NCI-H82 treated with DMSO at 0.1 percent for 48 hours (cell line): Measurements from ENCODE around the gene ROR1.

ENCODE experiments used
- DNase-seq: peaks from one replicate; lab custom pipeline; 2025; ENCODE audit not compliant: unreplicated experiment; lab: John Stamatoyannopoulos, UW

Gene ROR1

DNA sequence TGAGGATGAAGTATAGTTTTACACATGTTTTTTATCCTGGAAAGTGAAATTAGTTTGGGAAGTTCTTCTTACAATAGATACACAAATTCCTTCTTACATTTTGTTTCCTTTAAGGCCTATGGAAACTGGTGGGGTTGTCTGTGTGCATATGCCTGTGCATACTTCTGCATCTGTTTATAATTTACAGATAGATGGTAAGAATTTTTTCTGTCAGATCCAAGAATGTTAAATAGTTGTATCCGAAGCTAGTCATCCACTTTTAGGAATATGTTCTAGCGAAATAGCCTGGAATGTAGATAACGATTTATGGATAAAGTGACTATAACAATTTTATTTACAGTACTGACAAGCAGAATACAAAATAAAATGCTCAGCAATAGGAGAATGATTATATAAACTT, 194.1 kb downstream of the ROR1 start:
- DNase-seq: no peak

DNA sequence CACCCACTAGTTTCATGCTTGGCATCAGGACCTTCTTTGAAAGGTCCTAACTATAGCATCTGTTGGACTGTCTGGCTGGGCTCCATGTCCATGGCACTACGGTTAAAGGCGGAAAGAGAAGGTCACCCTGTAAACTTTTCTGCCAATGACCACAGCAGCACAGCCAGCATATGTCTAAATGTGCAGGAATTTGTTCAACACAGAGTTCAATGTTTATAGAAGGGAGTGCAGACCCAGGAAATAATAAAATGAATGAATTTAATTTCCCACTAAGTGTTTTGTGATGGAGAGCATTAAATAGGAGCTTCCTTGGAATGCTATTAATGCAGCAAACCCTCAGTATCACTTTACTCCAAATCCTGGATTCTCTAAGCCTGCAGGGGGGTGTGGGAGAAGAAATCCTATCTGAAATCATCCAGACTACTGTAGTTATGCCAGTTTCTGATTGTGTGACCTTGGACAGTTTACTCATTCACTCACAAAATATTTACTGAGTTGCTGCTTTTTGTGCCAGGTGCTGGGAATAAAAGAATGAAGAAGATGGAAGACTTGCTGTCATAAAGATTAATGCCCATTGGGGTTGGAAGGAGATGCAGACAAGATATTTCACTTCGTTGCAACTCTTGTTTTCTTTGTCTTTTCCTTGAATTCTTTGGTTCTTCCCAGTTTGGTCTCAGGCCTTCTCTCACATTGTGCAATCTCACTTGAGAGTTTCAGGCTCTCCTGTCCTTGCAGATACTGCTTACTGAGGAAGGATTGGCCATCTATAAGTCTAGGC, 195.0 kb downstream of the ROR1 start:
- no peak for DNase-seq

DNA sequence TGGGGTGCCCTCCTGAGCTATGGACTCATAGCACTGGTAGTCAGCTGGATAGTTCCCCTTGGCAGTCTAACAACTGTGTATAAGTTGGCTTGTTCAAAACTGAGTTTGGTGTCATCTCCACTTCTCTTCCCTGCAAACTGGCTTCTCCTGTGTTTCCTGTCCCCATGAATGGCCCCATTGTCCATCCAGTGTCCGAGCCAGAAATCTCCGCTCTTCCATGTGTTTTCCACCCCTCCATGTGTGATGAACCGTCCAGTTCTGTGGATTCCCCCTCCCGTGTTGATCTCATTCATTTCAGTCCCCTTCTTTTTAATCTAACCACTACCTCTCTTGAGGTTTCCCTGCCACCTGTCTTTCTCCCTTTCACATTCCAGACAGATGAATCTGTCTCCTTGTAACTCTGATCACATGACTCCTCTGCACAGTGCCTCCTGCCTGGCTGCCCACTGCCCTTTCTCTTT, 195.7 kb downstream of the ROR1 start:
- DNase-seq: no peak

DNA sequence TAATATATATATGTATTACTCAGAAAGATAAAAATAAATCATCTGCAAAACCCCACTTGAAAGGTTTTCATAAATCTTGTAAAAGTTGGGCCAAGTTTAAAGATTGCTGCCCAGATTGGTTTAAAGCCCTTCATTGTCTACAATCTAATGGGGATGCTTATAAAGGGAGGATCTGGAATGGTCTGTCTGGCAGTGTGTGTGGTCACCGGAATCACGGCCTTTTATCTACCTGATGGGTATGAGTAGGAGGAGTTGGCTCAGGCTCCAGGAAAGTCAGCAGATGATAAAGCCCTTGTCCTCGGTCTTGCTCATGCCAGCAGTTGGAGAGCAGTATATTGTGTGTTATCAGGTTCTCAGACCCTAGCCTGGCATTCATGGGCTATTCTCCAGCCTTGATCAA, 197.7 kb downstream of the ROR1 start:
- no peak for DNase-seq

DNA sequence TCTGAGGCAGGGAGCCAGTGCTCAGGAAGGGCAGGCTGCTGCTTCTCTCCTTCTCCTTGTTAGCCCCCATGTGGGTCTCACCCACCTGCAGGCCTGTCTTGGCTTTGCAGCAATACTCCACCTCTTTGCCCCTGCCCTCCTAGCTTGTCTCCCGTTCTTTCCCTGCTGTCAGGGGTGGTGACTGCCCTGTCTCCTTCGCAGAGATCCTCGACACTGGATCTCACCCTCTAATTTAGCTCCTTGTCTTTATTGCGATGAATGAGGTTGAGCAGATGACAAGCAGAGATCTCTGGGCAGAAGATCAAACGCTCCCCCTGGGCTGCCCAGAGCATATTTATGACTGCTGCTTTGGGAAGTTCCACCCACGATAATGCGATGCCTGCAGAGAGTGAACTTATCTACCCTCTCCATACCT, 199.2 kb downstream of the ROR1 start:
- no peak for DNase-seq

DNA sequence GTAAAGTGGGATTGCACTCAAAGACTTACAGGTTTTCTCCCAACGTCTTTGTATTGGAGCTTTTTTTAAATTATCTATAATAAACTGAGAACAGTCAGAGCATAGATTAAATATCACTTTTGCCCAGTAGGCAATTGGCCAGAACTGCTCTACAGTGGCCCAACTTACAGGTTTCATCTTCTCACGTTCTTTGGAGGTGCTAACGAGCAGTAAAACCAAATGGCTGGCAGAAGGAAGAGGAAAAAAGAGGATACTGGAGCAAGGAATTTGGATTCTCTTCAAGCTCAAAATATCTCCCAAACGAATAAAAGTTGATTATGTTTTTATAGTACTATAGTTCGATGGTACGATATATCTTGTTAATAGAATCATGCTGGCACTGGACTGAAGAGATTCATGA, 201.1 kb downstream of the ROR1 start:
- DNase-seq: no peak

DNA sequence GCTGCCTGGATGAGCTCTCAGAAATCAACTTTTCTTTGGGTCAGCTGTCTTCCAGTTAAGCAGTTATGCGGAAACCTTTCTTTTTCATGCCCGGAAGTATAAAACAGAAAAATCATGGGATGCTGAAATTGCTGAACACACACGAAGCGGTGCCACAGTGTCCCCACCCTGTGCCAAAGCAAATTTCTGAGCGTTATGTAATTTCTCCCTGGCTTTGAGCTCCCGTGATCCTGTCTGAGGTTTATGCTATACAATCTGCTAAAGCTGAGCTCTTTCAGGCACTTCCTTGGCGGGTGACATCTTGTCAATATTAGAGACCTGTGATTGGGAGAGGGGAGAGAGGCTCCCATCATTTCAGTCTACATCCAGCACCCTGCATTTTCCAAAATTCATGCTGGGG, 201.7 kb downstream of the ROR1 start:
- no peak for DNase-seq

DNA sequence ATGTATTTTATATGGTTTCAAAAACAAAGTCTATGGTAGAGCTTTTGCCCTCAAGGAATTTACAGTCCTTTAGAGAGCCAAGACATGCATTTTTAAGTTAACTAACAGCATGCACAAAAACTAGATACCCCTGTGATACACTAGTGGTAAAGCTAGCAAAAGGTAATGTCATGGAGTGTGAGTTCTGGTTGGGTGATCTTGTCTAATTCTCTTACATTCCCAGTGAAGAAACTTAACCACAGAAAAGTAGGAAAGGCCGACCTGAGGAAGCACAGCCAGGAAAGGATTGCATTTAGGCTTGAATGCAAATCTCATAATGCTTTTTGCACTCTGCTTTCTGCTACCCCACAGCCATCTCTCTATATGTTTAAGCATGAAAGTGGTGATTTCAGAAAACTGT, 202.2 kb downstream of the ROR1 start:
- no peak for DNase-seq

DNA sequence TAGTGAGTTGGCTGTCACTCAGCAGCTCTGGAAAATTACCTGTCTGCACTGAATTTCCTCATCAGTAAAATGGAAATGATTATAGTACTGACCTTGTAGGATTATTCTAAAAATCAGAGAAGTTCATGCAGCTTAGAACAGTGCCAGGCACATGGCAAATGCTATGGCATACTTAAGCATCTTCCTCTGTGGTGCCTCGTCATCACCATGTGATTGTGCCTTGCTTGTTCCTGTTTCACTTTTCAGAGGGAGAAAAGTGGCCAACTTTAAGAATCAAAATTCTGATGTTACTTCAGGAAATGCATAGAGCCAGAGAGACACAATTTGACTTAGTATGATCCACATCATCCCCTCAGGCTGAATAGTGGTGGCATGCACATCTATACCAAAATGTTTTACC, 203.6 kb downstream of the ROR1 start:
- DNase-seq: no peak

DNA sequence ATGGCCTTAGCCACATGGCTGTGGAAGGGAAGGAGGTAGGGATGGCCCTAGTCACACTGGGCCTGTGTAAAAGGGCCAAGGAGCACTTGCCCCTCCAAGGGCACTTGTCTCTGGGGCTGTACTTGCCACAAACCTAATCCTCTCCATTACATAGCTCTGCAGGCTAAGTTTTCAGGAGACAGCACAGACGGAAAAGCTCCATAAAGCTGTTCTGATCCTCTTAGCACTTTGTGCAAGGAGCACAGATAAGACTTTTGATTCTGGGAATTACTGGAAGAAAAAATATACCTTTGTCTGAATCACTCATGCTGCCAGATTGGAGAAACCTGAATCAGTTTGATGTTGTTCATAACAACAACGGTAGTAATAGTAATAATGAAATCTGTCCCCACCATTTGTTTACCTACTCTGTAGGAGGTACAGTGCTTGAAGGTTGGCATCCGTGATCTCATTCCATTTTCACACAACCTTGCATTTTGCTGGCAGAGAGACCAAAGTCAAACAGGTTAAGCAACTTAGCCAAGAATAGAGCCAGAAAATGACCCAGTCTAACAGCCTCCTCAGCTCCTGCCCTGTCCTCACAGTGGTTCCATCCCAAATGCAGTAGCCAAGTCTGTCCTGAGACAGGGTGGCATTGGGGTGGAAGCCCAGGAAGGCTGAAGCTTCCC, 207.1 kb downstream of the ROR1 start:
- DNase-seq: peak; percentile 90

DNA sequence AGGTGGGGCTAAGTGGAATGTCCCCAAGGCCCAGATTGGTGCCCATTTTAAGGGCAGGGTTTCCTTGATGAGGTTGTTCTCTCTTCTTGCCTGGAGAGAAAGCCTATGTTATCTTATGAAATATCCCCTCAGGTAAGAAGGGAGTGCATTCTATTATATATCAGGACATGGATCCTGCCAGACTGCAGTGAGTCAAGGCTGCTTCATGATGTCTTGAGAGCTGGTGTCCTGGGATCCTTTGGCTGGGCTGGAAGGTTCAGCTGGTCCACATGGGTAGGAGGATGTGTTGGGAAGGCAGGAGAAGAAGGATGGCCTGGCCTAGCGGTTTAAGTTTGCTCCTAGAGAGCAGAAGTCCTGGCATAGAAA, 207.6 kb downstream of the ROR1 start:
- DNase-seq: no peak

DNA sequence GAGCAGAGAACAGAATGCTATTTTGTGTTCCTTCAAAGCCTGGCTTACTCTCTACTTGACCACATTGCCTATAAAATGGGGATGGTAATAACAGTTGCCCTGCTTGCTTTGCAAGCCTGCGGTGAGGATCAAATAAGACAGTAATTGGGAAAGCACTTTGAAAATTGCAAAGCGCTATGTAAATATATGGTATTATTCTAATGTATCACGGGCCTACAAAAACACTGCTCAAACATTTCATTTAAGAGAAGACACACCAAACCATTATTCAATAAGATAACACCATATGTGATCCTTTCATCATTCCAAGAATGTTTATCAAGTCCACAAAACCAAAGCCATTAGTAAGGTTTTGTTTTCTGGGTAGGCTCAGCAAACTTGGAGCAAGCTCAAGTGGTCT, 208.4 kb downstream of the ROR1 start:
- no peak for DNase-seq

DNA sequence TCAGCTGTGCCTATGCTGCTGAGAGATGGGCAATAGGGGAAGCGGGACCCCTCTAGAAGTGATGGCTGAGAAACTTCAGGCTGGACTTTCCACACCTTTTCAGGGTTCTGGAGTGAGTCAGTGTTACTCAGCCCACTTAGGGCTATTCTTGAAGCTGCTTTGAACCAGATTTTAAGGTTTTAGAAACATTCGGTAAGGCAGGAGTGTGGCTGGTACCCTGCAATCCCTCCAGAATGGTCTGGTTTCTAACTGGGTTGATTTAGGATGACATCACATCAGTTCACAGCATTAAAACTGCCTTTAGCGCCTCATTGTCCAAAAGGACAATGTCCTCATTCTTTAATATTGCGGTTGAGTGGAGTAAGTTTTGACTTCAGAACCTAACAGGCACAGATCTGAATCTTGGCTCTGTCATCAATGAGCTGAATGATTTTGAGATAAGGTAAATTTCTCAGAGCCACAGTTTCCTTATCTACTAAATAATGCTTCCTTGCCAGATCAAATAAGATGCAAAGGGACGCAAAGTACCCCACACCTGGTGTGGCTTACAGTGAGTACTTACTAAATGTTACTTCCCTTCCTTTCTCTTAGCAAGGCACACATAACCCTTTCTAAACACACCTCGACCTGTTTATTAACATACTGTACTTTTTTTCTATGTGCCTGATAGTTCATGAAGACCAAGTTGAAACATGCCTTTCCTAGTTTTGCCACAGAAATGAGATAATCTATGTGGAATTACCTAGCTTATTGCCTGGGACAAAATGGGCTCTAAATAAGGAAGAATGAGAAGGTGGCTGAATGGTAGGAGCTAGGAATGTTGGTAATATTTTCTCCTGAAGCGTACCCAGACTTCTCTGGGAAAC, 209.8 kb downstream of the ROR1 start:
- DNase-seq: no peak

DNA sequence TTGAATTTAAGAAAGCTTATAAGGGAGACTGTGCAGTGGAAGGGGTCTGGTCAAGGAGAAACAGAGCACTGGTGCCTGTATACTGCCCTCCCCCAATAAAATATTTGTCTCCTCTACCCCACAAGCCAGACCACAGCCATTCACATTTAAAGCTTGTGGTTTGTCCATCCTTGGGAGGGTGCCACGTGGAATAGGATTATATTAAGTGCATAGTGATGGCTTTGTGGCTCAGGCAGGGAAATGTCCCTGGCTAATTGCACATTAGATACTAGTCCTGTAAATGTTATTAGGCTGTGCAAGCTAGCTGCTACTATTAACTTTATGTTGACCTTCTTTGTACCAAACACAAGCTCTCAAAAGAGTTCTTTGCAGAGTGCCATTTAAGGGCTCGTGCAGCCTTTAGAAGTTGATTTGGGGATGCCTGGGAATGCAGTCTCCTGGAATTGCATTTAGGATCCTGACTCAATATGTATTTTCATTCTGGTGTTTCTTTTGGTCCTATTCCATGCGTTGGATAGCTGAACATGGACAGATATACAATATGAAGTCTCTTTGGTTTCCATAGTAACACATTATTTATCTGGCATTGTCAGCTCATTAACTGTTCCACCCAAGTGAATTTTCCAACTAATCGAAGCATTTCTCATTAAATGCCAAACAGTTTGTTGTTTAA, 210.6 kb downstream of the ROR1 start:
- DNase-seq: peak; percentile 17

DNA sequence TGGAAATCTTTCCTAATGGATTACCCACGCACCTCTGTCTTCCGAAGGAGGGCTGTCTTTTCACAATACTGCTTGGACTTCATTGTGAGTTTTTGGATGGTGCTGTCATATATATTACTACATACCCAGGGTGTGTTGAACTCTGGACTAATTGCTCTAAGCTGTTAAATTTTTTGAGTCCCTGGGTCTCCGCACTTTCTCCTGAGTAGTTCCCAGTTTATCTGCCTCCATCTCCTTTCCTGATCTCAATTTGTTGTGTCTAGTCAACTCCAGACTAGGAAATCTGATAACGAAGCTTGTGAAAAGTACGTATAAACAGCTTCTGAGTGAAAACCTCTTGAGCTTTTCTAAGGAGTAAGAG, 211.1 kb downstream of the ROR1 start:
- no peak for DNase-seq

DNA sequence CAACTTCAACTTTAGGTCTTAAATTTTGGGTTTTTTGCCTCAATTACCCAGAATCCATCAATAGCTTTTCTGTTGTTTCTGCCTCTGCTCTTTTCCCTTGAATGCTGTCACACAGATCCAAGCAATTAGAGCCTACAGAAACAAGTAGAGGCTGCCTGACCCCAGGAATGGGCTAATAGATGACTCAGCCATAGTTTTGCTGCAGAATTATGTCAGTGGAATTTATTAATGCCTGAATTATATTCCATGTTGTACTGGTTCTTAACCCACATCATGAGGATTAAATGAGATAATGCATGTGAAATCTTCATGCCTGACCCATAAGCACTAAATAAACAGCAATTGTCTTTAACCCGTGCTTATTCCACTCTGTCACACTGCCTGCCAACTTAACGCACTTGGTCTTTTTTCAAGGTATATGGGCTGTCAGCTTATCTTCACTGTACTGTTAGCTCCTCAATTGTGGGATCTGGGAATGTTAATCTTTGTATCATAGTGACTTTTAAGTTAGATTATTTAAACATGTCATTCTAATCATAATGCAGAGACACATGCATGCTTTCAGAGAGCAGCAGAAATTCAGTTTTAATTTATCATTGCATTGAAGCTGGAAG, 213.3 kb downstream of the ROR1 start:
- DNase-seq: no peak

DNA sequence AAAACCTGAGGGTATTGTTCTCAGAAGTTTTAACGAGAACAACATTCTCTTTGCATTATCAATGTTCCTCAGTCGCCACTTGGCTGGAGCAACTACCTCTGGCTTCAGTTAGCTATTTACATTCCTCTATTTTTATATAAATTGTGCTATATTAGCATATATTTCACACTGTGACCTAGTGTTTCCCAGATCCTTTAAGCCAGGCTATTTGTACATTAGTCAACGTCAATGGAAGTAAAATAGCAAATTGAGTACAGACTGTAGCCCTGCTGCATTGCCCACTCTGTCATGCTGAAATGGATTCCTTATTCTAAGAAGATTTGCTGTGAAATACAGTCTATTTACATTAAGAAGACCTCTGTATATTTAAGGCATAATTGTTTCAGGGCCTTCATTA, 213.8 kb downstream of the ROR1 start:
- no peak for DNase-seq

DNA sequence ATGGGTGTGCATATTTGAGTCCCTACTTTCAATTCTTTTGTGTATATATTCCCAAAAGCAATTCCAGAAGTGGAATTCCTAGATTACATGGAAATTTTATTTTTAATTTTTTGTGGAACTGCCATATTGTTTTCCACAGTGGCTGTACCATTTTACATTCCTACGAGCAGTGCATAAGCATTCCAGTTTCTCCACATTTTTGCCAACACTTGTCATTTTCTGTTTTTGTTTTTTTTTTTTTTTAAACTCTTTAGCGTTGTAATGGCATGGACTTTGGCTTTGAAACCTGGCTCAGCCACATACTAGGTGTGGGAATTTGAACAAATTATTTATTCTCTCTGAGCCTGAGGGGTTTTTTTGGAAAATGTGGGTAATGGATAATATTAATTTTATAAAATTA, 215.1 kb downstream of the ROR1 start:
- no peak for DNase-seq

DNA sequence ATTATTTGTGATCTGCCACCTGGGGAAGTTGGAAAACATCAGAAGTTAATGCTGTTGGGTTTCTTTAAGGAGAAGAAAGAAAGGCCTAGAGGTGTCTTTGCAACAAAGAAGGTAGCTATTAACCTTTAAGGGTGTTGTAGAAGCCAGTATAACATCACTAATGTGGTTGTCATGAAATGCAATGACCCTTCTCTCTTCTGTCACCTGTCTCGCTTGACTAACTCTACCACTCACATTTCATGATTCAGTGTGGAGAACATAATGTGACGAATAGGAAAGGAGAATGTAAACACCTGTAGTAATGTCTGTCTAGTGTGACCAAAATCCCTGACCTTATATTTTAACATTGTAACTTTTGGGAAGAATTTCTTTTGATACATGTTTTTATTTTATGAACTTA, 217.9 kb downstream of the ROR1 start:
- DNase-seq: no peak

DNA sequence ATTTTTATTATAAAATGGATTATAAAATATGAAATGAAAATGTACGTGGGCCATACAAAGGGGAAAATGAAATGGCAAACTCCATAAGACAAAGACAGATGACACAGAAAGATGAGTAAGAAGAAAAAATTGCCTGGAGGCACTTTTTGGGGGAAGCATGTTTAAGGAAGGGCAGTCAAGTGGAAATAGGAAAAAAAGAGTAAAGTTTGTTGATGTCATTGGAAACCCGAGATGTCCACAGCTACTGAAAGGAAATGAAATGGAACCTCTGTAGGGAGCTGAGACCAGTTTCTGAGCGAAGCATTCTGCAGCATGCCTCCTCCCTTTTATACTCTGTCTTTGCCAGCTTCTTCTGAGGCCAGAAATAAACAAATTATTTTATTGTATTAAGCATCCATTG, 226.2 kb downstream of the ROR1 start:
- no peak for DNase-seq

DNA sequence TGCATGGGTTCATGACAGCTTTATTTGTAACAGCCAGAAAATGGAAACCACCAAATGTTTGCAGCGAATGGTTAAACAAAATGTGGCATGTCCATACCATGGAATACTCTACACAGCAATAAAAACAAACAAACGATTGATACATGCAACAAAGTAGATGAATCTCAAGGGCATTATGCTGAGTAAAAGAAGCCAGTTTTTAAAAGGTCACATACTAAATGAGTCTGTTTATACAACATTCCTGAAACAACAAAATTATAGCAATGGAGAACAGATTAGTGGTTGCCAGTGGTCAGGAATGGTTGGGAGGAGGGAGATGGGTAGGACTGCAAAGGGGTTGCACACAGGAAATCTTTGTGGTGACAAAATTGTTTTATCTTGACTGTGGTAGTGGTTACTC, 227.2 kb downstream of the ROR1 start:
- DNase-seq: no peak
